ENCODE results near the gene PRKN. TPM values are rescaled to one million over a fixed set of nuclear protein-coding genes. Genes with fewer than 3 reads are reported as not detected.

The PRKN gene
- total and polyA plus RNA-seq, 9 of the 15 experiments (the other 6 are each of a cell fraction or from before 2014, with no cell fraction given) = 0.03 to 0.96 (median 0.15) TPM; not detected in 2

GRCh38 chr6:161395716-161396231 is 1331.8 kb downstream of the PRKN start:
- no peak overlapping the region for H3K27ac ChIP-seq (ENCODE audit: extremely low read depth, low read depth, low read length)
- peaks cover 0 to 4% of the 10 kb centered on the region in 2 experiments; a peak in 3 of 5 replicates for H3K4me1 ChIP-seq (replicated peaks in 1 of 2; ENCODE audit: control insufficient read depth in 2 of 2, insufficient read depth in 2 of 2, low read length in 2 of 2)
- no peaks in the 10 kb centered on the region for H3K36me3 ChIP-seq (ENCODE audit: control insufficient read depth, insufficient read depth, low read length)
- no peak for FAIRE-seq
- 0 out of 2 replicates have a peak, but pooled peaks cover 3% of the 10 kb centered on the region for H3K9me3 ChIP-seq (replicated peaks; ENCODE audit: control insufficient read depth, insufficient read depth, low read depth, low read length)
- no peak for DNase-seq (ENCODE audit: extremely low read depth in 1 of 4, low spot score in 3 of 4)
- H3K9me1 ChIP-seq (ENCODE audit: control insufficient read depth, insufficient read depth, low read length) = no peaks in the 10 kb centered on the region
- ChIA-PET POLR2A (interaction anchor here (0.5 to 0.6 kb wide), 2 partner anchors 107 to 255 kb away, joined by 3 read pairs; no protein-coding TSS in a partner anchor), CTCF (ENCODE audit: low intra/inter-chr PET ratio) (interaction anchor here (1.3 kb wide), 1 partner anchor 103 kb away, joined by 3 read pairs; no protein-coding TSS in a partner anchor)
- intact Hi-C loops (cut with micrococcal nuclease) (no loop called here), in situ Hi-C loops (cut with MboI) (loop anchor here (10.0 kb wide), 1 partner anchor 299 kb away; no protein-coding TSS in a partner anchor)
- peak overlapping the region; percentile 29; the same call in 1 of the 2 replicates for H2AFZ ChIP-seq (ENCODE audit: low read depth, low read length)
- H3K27me3 ChIP-seq (ENCODE audit: control insufficient read depth in 2 of 2, insufficient read depth in 2 of 2, low read length in 2 of 2) = peaks cover 19% of the 10 kb centered on the region in 2 experiments
- H3K9ac ChIP-seq (ENCODE audit: insufficient read depth in 1 of 2, low read depth in 2 of 2, low read length in 2 of 2) = 0 out of 4 replicates have a peak overlapping the region, but pooled peaks of 1 of the 2 experiments have one; percentile 4
- H4K20me1 ChIP-seq (replicated peaks; ENCODE audit: control insufficient read depth, insufficient read depth, low read length) = no peaks in the 10 kb centered on the region
- no peak overlapping the region for H3K4me2 ChIP-seq (ENCODE audit: insufficient read depth, low read length)
- no peak overlapping the region for H3K4me3 ChIP-seq
- no peak for TF ChIP-seq ZKSCAN1 (IDR thresholded peaks at IDR 0.05; ENCODE audit: low read depth, low read length)
- no TSS peak for BruUV-seq (replicated peaks)
- under 1% methylated on average over 9 of the region's 9 CpGs for WGBS (ENCODE audit: insufficient coverage, low coverage, missing lambda C conversion rate)
- no peak for ATAC-seq
- no peaks in the 10 kb centered on the region for H3K79me2 ChIP-seq (ENCODE audit: control insufficient read depth, insufficient read depth, low read length)

- Histone ChIP-seq H3K9me1 (ENCODE audit: control insufficient read depth, insufficient read depth, low read length) (no peaks in the 10 kb centered on the region), H3K9me3 (replicated peaks; ENCODE audit: control insufficient read depth, insufficient read depth, low read depth, low read length) (0 out of 2 replicates have a peak, but pooled peaks cover 3% of the 10 kb centered on the region), H3K27me3 (ENCODE audit: control insufficient read depth in 2 of 2, insufficient read depth in 2 of 2, low read length in 2 of 2) (peaks cover 24% of the 10 kb centered on the region in 2 experiments), H2AFZ (ENCODE audit: low read depth, low read length) (no peak overlapping the region), H3K27ac (ENCODE audit: extremely low read depth, low read depth, low read length) (no peak overlapping the region), H3K4me3 (no peak overlapping the region), H3K4me2 (ENCODE audit: insufficient read depth, low read length) (no peak overlapping the region), H3K4me1 (replicated peaks in 1 of 2; ENCODE audit: control insufficient read depth in 2 of 2, insufficient read depth in 2 of 2, low read length in 2 of 2) (peaks cover 0 to 4% of the 10 kb centered on the region in 2 experiments; a peak in 3 of 5 replicates), H3K79me2 (ENCODE audit: control insufficient read depth, insufficient read depth, low read length) (no peaks in the 10 kb centered on the region), H3K36me3 (ENCODE audit: control insufficient read depth, insufficient read depth, low read length) (no peaks in the 10 kb centered on the region), H4K20me1 (replicated peaks; ENCODE audit: control insufficient read depth, insufficient read depth, low read length) (no peaks in the 10 kb centered on the region), H3K9ac (ENCODE audit: insufficient read depth in 1 of 2, low read depth in 2 of 2, low read length in 2 of 2) (no peak overlapping the region)
- ATAC-seq = no peak
- 36% methylated on average over 5 of the region's 5 CpGs for WGBS (ENCODE audit: insufficient coverage, low coverage, missing lambda C conversion rate)
- FAIRE-seq = no peak
- ChIA-PET CTCF (ENCODE audit: low intra/inter-chr PET ratio) (interaction anchor here (1.7 kb wide), 1 partner anchor 104 kb away, joined by 6 read pairs; no protein-coding TSS in a partner anchor), POLR2A (interaction anchor here (0.7 kb wide), 1 partner anchor 13 kb away, joined by 3 read pairs; no protein-coding TSS in a partner anchor)
- in situ Hi-C loops (cut with MboI) = loop anchor here (10.0 kb wide), 1 partner anchor 300 kb away; no protein-coding TSS in a partner anchor
- intact Hi-C loops (cut with micrococcal nuclease) = loop anchor here (1.0 to 5.0 kb wide), 4 partner anchors 22 to 301 kb away; no protein-coding TSS in a partner anchor
- DNase-seq (ENCODE audit: extremely low read depth in 1 of 4, low spot score in 3 of 4) = no peak
- no TSS peak for BruUV-seq (replicated peaks)
- TF ChIP-seq POLR2G (IDR thresholded peaks at IDR 0.05; ENCODE audit: low read depth, low read length) (no peak), ZBTB33 (CRISPR knock-in tag; IDR thresholded peaks at IDR 0.05) (no peak), DEAF1 (CRISPR knock-in tag; IDR thresholded peaks at IDR 0.05) (no peak), FOXJ2 (tag; IDR thresholded peaks at IDR 0.05) (no peak), NUFIP1 (IDR thresholded peaks at IDR 0.05; ENCODE audit: partially characterized antibody) (no peak), CLOCK (CRISPR knock-in tag; IDR thresholded peaks at IDR 0.05; ENCODE audit: borderline replicate concordance) (no peak)
These were observed 1333.1 kb downstream of the PRKN start for GRCh38 chr6:161394437-161394836.
